AG09319 (cell line): ENCODE measurements around the gene CMC4.

Experiments
- DNase-seq: peaks from one replicate; pipeline ENCODE4 v3.0.0-alpha.2; 2010; ENCODE audit warnings: low read depth; ENCODE audit errors: extremely low read depth
- CTCF ChIP-seq: IDR thresholded peaks from 2 replicates; pipeline ENCODE4 v1.5.1; 2011; ENCODE audit warnings: low read depth, mild to moderate bottlenecking, inconsistent platforms, low read length, moderate library complexity

The CMC4 gene

GRCh38 chrX:155028877-155029291, 42.1 kb downstream of the CMC4 start:
- TF ChIP-seq CTCF: no peak
- no peak for DNase-seq

- no peak for DNase-seq
- no peak for TF ChIP-seq CTCF
These were observed 42.8 kb downstream of the CMC4 start for GRCh38 chrX:155028129-155028528.

- no peak for TF ChIP-seq CTCF
- DNase-seq: peak; percentile 29
These were observed 43.3 kb downstream of the CMC4 start for GRCh38 chrX:155027509-155028066.

GRCh38 chrX:155026727-155027508, 44.0 kb downstream of the CMC4 start, which contains the start of gene FUNDC2:
TSS of gene FUNDC2 (plus strand) at chrX:155026844. CDS start at chrX:155026939, 95 bp downstream.
- no peak for TF ChIP-seq CTCF
- DNase-seq: peak; percentile 86

- TF ChIP-seq CTCF: no peak
- no peak for DNase-seq
These were observed 44.6 kb downstream of the CMC4 start for GRCh38 chrX:155026420-155026726.

- TF ChIP-seq CTCF: no peak
- DNase-seq: no peak
These were observed 46.8 kb downstream of the CMC4 start for GRCh38 chrX:155023907-155024833.
